ENCODE results near the gene SHISA9.

- TF ChIP-seq CTCF (IDR thresholded peaks at IDR 0.05) (no peak), POLR2AphosphoS5 (IDR thresholded peaks at IDR 0.05) (no peak)
Observed at GRCh38 chr16:13120557-13120956, 219.2 kb downstream of the SHISA9 start.

Measured in prostate gland (tissue), 2 donors.